HG03159 (cell line): ENCODE data around the gene PKP4.

Experiments used
- ATAC-seq: cut with Tn5 transposase; IDR thresholded peaks from one replicate; pipeline ENCODE4 v1.9.1; 2021; ENCODE audit warnings: mild to moderate bottlenecking, moderate library complexity; ENCODE audit not compliant: unreplicated experiment

Gene PKP4

DNA sequence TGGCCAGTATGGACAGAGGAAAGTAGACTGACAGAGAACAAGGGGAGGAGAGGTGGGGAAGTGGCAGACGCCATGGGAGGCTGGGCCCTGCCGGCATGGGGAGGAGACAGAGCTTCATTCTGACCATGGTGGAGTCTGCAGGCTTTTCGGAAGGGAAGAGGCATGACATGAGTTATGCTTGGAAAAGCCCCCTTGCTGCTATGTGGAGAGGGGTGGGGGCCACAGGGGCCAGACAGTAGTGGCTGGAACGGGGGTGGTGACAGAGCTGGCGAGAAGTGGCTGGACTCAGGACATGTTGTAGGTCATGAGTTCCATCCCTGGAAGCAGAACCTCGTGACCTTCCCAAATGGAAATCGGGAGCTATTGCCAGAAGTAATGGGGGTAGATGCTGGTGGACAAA lies 271.7 kb downstream of the PKP4 start:
- no peak for ATAC-seq

- no peak for ATAC-seq
These were observed 272.7 kb downstream of the PKP4 start for GRCh38 chr2:158729451-158729850.

DNA sequence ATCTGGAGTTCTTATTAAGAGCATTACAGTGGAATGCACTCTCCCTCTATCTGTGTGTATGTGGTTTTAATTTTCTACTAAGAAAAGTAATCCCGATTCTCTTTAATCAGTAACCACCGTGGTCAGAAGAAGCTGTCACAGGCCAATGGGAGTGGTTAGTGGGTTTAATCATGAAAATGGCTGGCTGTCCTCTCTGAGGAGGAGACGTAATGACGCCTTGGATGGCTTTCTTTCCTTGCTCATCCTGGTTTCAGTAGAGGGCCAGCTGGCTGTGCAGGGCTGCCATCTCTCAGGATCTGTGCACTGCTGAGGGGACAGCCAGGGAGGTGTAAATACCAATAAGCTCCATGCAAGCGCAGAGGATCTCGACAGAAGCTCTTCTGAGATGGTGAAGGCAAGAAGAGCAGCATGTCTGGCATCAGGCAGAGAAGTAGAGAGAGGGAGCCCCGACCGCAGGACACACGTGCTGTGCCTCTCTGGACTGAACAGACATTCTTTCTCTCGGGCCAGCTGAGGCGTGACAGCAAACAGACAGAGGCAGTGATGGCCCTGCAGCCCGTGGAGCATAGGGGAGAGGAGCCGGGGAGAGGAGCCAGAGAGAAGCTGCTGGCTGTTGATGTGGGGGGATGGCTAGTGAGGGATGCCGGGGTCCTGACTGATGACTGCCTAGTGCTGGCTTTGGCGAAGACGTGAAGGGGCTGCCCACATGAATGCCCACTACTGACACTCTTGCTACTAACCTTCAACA lies 273.3 kb downstream of the PKP4 start:
- no peak for ATAC-seq

GRCh38 chr2:158730621-158731140 lies 273.9 kb downstream of the PKP4 start:
- no peak for ATAC-seq

DNA sequence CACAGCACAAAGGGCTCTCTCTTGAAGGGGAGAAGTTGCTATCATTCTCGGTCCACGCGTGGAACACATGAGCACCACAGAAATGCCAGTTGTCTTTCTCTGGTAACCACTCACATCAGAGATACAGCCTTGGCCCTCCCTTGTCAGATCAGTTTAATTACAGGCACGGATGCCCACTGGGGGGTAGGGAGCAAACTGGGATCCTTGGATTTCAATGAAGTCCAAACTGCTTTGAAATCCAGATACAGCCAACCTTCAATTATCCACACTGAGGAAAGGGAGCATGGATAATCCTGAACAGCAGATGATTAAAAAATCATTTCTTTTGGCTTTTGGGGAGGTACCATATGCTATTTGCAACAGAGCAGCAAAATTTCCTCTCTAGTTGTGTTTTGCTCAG lies 274.6 kb downstream of the PKP4 start:
- no peak for ATAC-seq
